Spleen (tissue), 7 donors: ENCODE measurements around the gene DAPL1.
"Not testable (repeated sequence)": the region's sequence is repeated elsewhere in the genome, so short reads cannot be mapped to it uniquely, and the experiment has no call there.

Experiments
- CTCF ChIP-seq, 11 experiments: fragments of 200-600 bp in 7 of 11; fragments of 450-650 bp in 4 of 11; sonication (generic) in 4 of 11; IDR thresholded peaks in 8 of 11; conservative IDR thresholded peaks in 3 of 11; 1 replicate in 7 of 11; 2 replicates in 4 of 11; pipeline versions ENCODE4 v1.4.0 to v1.8.0; 2016 to 2021; ENCODE audit warnings: antibody characterized with exemption in 11 of 11, inconsistent platforms in 4 of 11, mild to moderate bottlenecking in 1 of 11
- POLR2A ChIP-seq, 3 donors: fragments of 450-650 bp; IDR thresholded peaks; one replicate each; pipeline ENCODE4 v1.5.1; 2017; ENCODE audit warnings: antibody characterized with exemption in 3 of 3, mild to moderate bottlenecking in 1 of 3
- POLR2AphosphoS5 ChIP-seq, 3 donors: sonication (generic); formaldehyde crosslinking; IDR thresholded peaks; one replicate each; pipeline ENCODE4 v1.5.1; 2017; ENCODE audit warnings: antibody characterized with exemption in 3 of 3
- donor health status: DM: no; HTN: no; CAD: no; lungs with moderate emphysema.
- donor health status: DM: no; HTN: no; CAD: no.
- donor health status: DM: no; HTN: no; CAD: no.

GRCh38 chr2:158860179-158860578 lies 65.1 kb downstream of the DAPL1 start:
- not testable (repeated sequence) for TF ChIP-seq CTCF (IDR thresholded peaks at IDR 0.05 in 8 of 11, conservative IDR thresholded peaks at IDR 0.05 in 3 of 11); POLR2AphosphoS5 (IDR thresholded peaks at IDR 0.05); POLR2A (IDR thresholded peaks at IDR 0.05)
